Measurements from ENCODE around the gene C1orf226. TPM values are rescaled to one million over a fixed set of nuclear protein-coding genes. Genes with fewer than 3 reads are reported as not detected.

C1orf226 gene
- total and polyA plus RNA-seq, 9 of the 15 experiments (the other 6 are each of a cell fraction or from before 2014, with no cell fraction given): 0.10 to 1.4 (median 0.47) TPM

DNA sequence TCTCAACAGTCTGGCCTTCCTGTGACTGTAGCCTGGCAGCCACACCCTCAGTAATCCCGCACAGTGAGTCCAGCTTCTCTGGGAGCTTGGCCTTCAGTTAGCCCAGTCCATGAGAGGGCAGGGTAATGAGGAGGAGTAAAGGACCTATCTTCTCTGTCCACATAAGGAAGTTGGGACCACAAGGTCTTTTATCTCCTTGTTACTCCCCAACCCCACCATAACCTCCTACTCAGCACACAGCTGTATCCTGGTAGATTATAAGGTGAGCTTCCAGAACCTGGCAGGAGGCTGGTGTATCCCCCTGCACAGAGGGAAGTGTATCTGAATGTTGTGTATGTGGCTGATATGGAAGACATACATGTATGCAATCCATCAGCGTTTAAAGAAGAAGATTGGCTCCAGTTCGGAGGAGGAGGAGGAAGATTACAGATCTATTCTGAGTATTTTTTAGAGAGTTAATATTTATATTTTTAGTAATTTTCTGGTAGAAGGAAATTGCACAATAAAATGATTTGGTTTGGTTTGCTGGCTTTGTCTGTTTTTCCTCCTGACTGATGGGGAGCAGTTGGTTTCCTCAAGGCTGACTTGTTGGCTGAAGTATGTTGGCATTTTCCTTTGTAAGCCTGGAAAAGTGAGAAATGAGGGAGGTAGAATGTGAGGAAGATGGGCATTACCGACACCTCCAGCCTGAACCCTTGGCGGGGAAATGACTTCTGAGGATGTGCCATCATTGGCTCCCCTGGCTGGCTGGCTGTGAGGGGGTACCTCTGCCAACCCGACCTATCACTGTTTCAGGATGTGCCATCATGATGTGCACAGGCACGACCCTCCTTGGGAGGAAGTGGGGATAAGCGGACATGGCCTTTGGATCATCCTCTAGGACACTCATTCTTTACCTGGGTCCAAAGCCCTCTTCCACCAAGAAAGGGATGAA, 5.0 kb downstream of the C1orf226 start (continued):
- TF ChIP-seq, protein P1, sequence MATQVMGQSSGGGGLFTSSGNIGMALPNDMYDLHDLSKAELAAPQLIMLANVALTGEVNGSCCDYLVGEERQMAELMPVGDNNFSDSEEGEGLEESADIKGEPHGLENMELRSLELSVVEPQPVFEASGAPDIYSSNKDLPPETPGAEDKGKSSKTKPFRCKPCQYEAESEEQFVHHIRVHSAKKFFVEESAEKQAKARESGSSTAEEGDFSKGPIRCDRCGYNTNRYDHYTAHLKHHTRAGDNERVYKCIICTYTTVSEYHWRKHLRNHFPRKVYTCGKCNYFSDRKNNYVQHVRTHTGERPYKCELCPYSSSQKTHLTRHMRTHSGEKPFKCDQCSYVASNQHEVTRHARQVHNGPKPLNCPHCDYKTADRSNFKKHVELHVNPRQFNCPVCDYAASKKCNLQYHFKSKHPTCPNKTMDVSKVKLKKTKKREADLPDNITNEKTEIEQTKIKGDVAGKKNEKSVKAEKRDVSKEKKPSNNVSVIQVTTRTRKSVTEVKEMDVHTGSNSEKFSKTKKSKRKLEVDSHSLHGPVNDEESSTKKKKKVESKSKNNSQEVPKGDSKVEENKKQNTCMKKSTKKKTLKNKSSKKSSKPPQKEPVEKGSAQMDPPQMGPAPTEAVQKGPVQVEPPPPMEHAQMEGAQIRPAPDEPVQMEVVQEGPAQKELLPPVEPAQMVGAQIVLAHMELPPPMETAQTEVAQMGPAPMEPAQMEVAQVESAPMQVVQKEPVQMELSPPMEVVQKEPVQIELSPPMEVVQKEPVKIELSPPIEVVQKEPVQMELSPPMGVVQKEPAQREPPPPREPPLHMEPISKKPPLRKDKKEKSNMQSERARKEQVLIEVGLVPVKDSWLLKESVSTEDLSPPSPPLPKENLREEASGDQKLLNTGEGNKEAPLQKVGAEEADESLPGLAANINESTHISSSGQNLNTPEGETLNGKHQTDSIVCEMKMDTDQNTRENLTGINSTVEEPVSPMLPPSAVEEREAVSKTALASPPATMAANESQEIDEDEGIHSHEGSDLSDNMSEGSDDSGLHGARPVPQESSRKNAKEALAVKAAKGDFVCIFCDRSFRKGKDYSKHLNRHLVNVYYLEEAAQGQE (IDR thresholded peaks at IDR 0.05; ENCODE audit: borderline replicate concordance): no peak
- TF ChIP-seq, protein P1 (CRISPR knock-in tag; IDR thresholded peaks at IDR 0.05; ENCODE audit: low read depth): no peak
- TF ChIP-seq, protein P2, sequence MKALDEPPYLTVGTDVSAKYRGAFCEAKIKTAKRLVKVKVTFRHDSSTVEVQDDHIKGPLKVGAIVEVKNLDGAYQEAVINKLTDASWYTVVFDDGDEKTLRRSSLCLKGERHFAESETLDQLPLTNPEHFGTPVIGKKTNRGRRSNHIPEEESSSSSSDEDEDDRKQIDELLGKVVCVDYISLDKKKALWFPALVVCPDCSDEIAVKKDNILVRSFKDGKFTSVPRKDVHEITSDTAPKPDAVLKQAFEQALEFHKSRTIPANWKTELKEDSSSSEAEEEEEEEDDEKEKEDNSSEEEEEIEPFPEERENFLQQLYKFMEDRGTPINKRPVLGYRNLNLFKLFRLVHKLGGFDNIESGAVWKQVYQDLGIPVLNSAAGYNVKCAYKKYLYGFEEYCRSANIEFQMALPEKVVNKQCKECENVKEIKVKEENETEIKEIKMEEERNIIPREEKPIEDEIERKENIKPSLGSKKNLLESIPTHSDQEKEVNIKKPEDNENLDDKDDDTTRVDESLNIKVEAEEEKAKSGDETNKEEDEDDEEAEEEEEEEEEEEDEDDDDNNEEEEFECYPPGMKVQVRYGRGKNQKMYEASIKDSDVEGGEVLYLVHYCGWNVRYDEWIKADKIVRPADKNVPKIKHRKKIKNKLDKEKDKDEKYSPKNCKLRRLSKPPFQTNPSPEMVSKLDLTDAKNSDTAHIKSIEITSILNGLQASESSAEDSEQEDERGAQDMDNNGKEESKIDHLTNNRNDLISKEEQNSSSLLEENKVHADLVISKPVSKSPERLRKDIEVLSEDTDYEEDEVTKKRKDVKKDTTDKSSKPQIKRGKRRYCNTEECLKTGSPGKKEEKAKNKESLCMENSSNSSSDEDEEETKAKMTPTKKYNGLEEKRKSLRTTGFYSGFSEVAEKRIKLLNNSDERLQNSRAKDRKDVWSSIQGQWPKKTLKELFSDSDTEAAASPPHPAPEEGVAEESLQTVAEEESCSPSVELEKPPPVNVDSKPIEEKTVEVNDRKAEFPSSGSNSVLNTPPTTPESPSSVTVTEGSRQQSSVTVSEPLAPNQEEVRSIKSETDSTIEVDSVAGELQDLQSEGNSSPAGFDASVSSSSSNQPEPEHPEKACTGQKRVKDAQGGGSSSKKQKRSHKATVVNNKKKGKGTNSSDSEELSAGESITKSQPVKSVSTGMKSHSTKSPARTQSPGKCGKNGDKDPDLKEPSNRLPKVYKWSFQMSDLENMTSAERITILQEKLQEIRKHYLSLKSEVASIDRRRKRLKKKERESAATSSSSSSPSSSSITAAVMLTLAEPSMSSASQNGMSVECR (CRISPR knock-in tag; IDR thresholded peaks at IDR 0.05): no peak
- TF ChIP-seq, protein P3, sequence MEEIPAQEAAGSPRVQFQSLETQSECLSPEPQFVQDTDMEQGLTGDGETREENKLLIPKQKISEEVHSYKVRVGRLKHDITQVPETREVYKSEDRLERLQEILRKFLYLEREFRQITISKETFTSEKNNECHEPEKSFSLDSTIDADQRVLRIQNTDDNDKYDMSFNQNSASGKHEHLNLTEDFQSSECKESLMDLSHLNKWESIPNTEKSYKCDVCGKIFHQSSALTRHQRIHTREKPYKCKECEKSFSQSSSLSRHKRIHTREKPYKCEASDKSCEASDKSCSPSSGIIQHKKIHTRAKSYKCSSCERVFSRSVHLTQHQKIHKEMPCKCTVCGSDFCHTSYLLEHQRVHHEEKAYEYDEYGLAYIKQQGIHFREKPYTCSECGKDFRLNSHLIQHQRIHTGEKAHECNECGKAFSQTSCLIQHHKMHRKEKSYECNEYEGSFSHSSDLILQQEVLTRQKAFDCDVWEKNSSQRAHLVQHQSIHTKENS (CRISPR knock-in tag; IDR thresholded peaks at IDR 0.05): no peak
- TF ChIP-seq ADNP (tag; IDR thresholded peaks at IDR 0.05): no peak
- TF ChIP-seq, protein P4, sequence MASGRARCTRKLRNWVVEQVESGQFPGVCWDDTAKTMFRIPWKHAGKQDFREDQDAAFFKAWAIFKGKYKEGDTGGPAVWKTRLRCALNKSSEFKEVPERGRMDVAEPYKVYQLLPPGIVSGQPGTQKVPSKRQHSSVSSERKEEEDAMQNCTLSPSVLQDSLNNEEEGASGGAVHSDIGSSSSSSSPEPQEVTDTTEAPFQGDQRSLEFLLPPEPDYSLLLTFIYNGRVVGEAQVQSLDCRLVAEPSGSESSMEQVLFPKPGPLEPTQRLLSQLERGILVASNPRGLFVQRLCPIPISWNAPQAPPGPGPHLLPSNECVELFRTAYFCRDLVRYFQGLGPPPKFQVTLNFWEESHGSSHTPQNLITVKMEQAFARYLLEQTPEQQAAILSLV (tag; IDR thresholded peaks at IDR 0.05): no peak
